ENCODE data around the gene LRRC25.
A peak's percentile ranks its signal among the peaks of the same experiment; 100 is the strongest.
"Not testable (repeated sequence)": the region's sequence is repeated elsewhere in the genome, so short reads cannot be mapped to it uniquely, and the experiment has no call there.

The LRRC25 gene

DNA sequence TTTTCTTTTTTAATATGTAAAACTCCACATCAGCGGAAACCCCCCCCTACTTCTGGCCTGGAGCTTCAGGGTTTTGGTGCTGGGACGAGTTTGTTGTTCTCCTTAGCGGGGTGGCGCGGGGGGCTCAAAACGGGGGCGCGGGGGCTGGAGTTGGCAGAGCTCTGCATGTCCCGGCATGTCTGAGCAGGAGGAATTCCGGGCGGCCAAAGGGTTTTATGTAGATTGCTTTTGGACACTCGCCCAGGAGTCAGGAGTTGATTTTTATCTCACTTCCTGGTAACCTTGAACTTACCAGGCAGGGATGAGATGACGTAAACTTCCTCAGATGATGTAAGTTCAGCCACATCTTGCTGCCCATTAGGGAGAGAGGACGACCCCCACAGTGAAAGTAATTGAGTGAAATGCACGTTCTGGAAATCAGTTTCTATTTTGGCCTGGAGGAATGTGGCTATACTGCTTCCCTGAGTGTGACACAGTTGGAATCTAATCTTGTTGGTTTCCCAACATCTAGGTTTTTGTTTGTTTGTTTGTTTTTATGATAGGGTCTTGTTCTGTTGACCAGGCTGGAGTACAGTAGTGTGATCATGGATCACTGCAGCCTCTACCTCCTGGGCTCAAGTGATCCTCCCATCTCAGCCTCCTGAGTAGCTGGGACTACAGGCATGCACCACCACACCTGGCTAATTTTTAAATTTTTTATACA is 32.4 kb downstream of the LRRC25 start:
- Histone ChIP-seq H3K36me3 (ENCODE audit: control insufficient read depth in 1 of 2, insufficient read depth in 2 of 2, low read depth in 1 of 2, low read length in 2 of 2) (peaks cover 29 to 45% of the 10 kb centered on the region in 2 experiments), H3K4ac (ENCODE audit: low read depth in 1 of 2, low read length in 2 of 2) (peak overlapping the region; percentile 95 to 100), H3K23ac (ENCODE audit: low read length in 2 of 2) (no peak overlapping the region), H4K91ac (ENCODE audit: low read length) (peak overlapping the region; percentile 100), H4K8ac (ENCODE audit: low read length) (peak overlapping the region; percentile 99), H2BK12ac (ENCODE audit: low read length in 2 of 2) (peak overlapping the region in 1 of 2 experiments; percentile 97), H3K14ac (ENCODE audit: low read length in 2 of 2) (no peak overlapping the region), H2BK5ac (ENCODE audit: low read depth, low read length, poor library complexity, severe bottlenecking) (peak overlapping the region; percentile 100), H3K4me2 (ENCODE audit: low read length, poor library complexity, severe bottlenecking) (no peak overlapping the region), H3K4me1 (ENCODE audit: control insufficient read depth, insufficient read depth, low read depth, low read length) (peaks cover 24% of the 10 kb centered on the region), H3K27ac (ENCODE audit: low read length, poor library complexity, severe bottlenecking) (peak overlapping the region; percentile 100), H2BK120ac (ENCODE audit: low read depth, low read length) (peak overlapping the region; percentile 96), H3K9me3 (ENCODE audit: control insufficient read depth, low read length) (no peaks in the 10 kb centered on the region), H2AK5ac (ENCODE audit: low read length, severe bottlenecking) (peak overlapping the region; percentile 95), H3K27me3 (ENCODE audit: control insufficient read depth in 1 of 2, insufficient read depth in 1 of 2, low read length in 2 of 2) (no peaks in the 10 kb centered on the region), H3K79me1 (replicated peaks; ENCODE audit: low read length, poor library complexity, severe bottlenecking) (peaks cover 12% of the 10 kb centered on the region), H3K4me3 (ENCODE audit: insufficient read depth in 1 of 2, low read depth in 1 of 2, low read length in 2 of 2) (no peak overlapping the region), H2AFZ (ENCODE audit: low read depth, low read length) (no peak overlapping the region), H3K18ac (ENCODE audit: low read depth in 1 of 2, low read length in 2 of 2) (peak overlapping the region; percentile 93 to 100), H3K9ac (ENCODE audit: low read length) (peak overlapping the region; percentile 88), H2BK15ac (ENCODE audit: low read depth, poor library complexity, severe bottlenecking) (no peak overlapping the region)
- DNase-seq: peak; percentile 100
- 31% methylated on average over 15 of the region's 15 CpGs for WGBS

DNA sequence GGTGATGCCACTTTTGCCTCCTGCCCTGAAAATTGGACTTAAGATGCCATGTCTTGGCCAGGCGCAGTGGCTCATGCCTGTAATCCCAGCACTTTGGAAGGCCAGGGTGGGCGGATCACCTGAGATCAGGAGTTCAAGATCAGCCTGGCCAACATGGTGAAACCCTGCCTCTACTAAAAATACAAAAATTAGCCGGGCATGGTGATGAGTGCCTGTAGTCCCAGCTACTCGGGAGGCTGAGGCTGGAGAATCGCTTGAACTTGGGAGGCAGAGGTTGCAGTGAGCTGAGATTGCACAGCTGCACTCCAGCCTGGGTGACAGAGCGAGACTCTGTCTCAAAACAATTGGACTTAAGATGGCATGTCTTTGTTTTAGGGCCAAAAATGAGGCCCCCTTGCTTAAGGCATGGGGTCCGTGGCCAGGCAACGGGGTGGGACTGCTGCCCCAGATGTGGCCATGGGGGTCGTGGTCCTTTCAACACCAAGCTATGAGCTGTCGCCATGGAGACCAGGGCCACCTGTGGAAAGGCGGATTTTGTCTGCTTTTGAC is 33.1 kb downstream of the LRRC25 start:
- H2AK5ac ChIP-seq (ENCODE audit: low read length, severe bottlenecking): peak overlapping the region; percentile 95
- 76% methylated on average over 9 of the region's 11 CpGs for WGBS
- DNase-seq; H3K9me3 ChIP-seq (ENCODE audit: control insufficient read depth, low read length); H3K27me3 ChIP-seq (ENCODE audit: control insufficient read depth in 1 of 2, insufficient read depth in 1 of 2, low read length in 2 of 2); H3K4me3 ChIP-seq (ENCODE audit: insufficient read depth in 1 of 2, low read depth in 1 of 2, low read length in 2 of 2); H2AFZ ChIP-seq (ENCODE audit: low read depth, low read length); H3K4me2 ChIP-seq (ENCODE audit: low read length, poor library complexity, severe bottlenecking): not testable (repeated sequence)
- peak overlapping the region; percentile 88 for H3K9ac ChIP-seq (ENCODE audit: low read length)
- H4K8ac ChIP-seq (ENCODE audit: low read length): peak overlapping the region; percentile 99
- peaks cover 23% of the 10 kb centered on the region for H3K4me1 ChIP-seq (ENCODE audit: control insufficient read depth, insufficient read depth, low read depth, low read length)
- peak overlapping the region; percentile 100 for H4K91ac ChIP-seq (ENCODE audit: low read length)
- peak overlapping the region; percentile 96 for H2BK120ac ChIP-seq (ENCODE audit: low read depth, low read length)
- peak overlapping the region in 1 of 2 experiments; percentile 79 for H3K23ac ChIP-seq (ENCODE audit: low read length in 2 of 2)
- H3K79me1 ChIP-seq (replicated peaks; ENCODE audit: low read length, poor library complexity, severe bottlenecking): peaks cover 14% of the 10 kb centered on the region
- peak overlapping the region; percentile 29 for H2BK15ac ChIP-seq (ENCODE audit: low read depth, poor library complexity, severe bottlenecking)
- peaks cover 33 to 50% of the 10 kb centered on the region in 2 experiments for H3K36me3 ChIP-seq (ENCODE audit: control insufficient read depth in 1 of 2, insufficient read depth in 2 of 2, low read depth in 1 of 2, low read length in 2 of 2)
- H3K27ac ChIP-seq (ENCODE audit: low read length, poor library complexity, severe bottlenecking): peak overlapping the region; percentile 100
- peak overlapping the region; percentile 97 to 100 for H2BK12ac ChIP-seq (ENCODE audit: low read length in 2 of 2)
- H2BK5ac ChIP-seq (ENCODE audit: low read depth, low read length, poor library complexity, severe bottlenecking): peak overlapping the region; percentile 100
- peak overlapping the region; percentile 95 to 100 for H3K4ac ChIP-seq (ENCODE audit: low read depth in 1 of 2, low read length in 2 of 2)
- peak overlapping the region; percentile 93 to 100 for H3K18ac ChIP-seq (ENCODE audit: low read depth in 1 of 2, low read length in 2 of 2)
- peak overlapping the region in 1 of 2 experiments; percentile 98 for H3K14ac ChIP-seq (ENCODE audit: low read length in 2 of 2)

DNA sequence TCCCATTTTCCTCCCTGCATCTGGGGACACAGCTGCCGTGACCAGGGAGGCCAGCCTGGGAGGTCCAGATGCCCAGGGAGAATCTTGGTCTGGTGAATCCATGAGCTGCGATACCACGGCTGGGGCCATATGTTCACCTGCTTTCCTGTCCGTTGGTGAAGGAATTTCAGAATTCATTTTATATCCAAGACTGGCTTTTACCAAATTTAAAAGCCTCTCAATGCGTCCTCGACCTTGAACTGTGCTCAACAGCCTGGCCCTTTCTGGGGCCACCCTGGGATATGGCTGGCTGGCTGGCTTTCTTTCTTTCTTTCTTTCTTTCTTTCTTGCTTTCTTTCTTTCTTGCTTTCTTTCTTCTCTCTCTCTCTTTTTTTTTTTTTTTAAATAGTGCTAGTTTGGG is 33.6 kb downstream of the LRRC25 start:
- peak overlapping the region; percentile 93 to 95 for H3K18ac ChIP-seq (ENCODE audit: low read depth in 1 of 2, low read length in 2 of 2)
- peak overlapping the region; percentile 31 to 89 for H3K4ac ChIP-seq (ENCODE audit: low read depth in 1 of 2, low read length in 2 of 2)
- no peaks in the 10 kb centered on the region for H3K9me3 ChIP-seq (ENCODE audit: control insufficient read depth, low read length)
- H3K14ac ChIP-seq (ENCODE audit: low read length in 2 of 2): no peak overlapping the region
- no peak overlapping the region for H3K9ac ChIP-seq (ENCODE audit: low read length)
- peak overlapping the region; percentile 100 for H2BK5ac ChIP-seq (ENCODE audit: low read depth, low read length, poor library complexity, severe bottlenecking)
- H4K91ac ChIP-seq (ENCODE audit: low read length): peak overlapping the region; percentile 47
- 77% methylated on average over 6 of the region's 6 CpGs for WGBS
- no peak for DNase-seq
- peaks cover 19% of the 10 kb centered on the region for H3K4me1 ChIP-seq (ENCODE audit: control insufficient read depth, insufficient read depth, low read depth, low read length)
- H2AFZ ChIP-seq (ENCODE audit: low read depth, low read length): no peak overlapping the region
- peaks cover 39 to 50% of the 10 kb centered on the region in 2 experiments for H3K36me3 ChIP-seq (ENCODE audit: control insufficient read depth in 1 of 2, insufficient read depth in 2 of 2, low read depth in 1 of 2, low read length in 2 of 2)
- H3K23ac ChIP-seq (ENCODE audit: low read length in 2 of 2): no peak overlapping the region
- peak overlapping the region; percentile 100 for H3K27ac ChIP-seq (ENCODE audit: low read length, poor library complexity, severe bottlenecking)
- H2BK15ac ChIP-seq (ENCODE audit: low read depth, poor library complexity, severe bottlenecking): no peak overlapping the region
- H2BK120ac ChIP-seq (ENCODE audit: low read depth, low read length): peak overlapping the region; percentile 96
- H3K79me1 ChIP-seq (replicated peaks; ENCODE audit: low read length, poor library complexity, severe bottlenecking): peaks cover 14% of the 10 kb centered on the region
- peak overlapping the region; percentile 63 to 99 for H2BK12ac ChIP-seq (ENCODE audit: low read length in 2 of 2)
- no peak overlapping the region for H3K4me3 ChIP-seq (ENCODE audit: insufficient read depth in 1 of 2, low read depth in 1 of 2, low read length in 2 of 2)
- H4K8ac ChIP-seq (ENCODE audit: low read length): peak overlapping the region; percentile 92
- H3K4me2 ChIP-seq (ENCODE audit: low read length, poor library complexity, severe bottlenecking): no peak overlapping the region
- peak overlapping the region; percentile 41 for H2AK5ac ChIP-seq (ENCODE audit: low read length, severe bottlenecking)
- no peaks in the 10 kb centered on the region for H3K27me3 ChIP-seq (ENCODE audit: control insufficient read depth in 1 of 2, insufficient read depth in 1 of 2, low read length in 2 of 2)

DNA sequence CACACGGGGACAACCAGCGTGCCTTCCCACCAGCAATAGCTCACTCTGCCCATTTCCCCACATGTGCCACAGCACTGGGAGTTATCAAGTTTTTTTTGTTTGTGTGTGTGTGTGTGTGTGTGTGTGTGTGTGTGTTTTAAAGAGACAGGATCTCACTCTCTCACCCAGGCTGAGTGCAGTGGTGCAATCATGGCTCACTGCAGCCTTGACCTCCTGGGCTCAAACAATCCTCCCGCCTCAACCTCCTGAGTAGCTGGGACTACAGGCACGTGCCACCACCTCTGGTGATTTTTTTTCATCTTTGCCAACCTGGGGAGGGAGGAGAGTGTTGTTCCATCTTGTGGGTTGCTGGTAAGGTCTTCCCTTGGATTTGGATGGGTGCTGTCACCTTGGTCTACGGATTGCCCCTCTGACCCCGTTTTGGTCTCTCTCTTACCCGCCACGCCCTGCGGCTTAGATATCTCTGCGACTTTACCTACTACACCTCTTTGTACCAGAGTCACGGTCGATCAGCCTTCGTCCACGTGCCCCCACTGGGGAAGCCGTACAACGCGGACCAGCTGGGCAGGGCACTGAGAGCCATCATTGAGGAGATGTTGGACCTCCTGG is 34.4 kb downstream of the LRRC25 start:
- no peaks in the 10 kb centered on the region for H3K27me3 ChIP-seq (ENCODE audit: control insufficient read depth in 1 of 2, insufficient read depth in 1 of 2, low read length in 2 of 2)
- no peak for DNase-seq
- H3K4me3 ChIP-seq (ENCODE audit: insufficient read depth in 1 of 2, low read depth in 1 of 2, low read length in 2 of 2): no peak overlapping the region
- peak overlapping the region; percentile 92 for H4K8ac ChIP-seq (ENCODE audit: low read length)
- WGBS: 98% methylated on average over 16 of the region's 17 CpGs
- no peak overlapping the region for H3K4me2 ChIP-seq (ENCODE audit: low read length, poor library complexity, severe bottlenecking)
- H3K27ac ChIP-seq (ENCODE audit: low read length, poor library complexity, severe bottlenecking): peak overlapping the region; percentile 100
- H2BK120ac ChIP-seq (ENCODE audit: low read depth, low read length): peak overlapping the region; percentile 96
- peak overlapping the region; percentile 31 to 89 for H3K4ac ChIP-seq (ENCODE audit: low read depth in 1 of 2, low read length in 2 of 2)
- H2BK12ac ChIP-seq (ENCODE audit: low read length in 2 of 2): peak overlapping the region; percentile 63 to 99
- peak overlapping the region; percentile 93 to 95 for H3K18ac ChIP-seq (ENCODE audit: low read depth in 1 of 2, low read length in 2 of 2)
- H3K36me3 ChIP-seq (ENCODE audit: control insufficient read depth in 1 of 2, insufficient read depth in 2 of 2, low read depth in 1 of 2, low read length in 2 of 2): peaks cover 41 to 52% of the 10 kb centered on the region in 2 experiments
- H2AFZ ChIP-seq (ENCODE audit: low read depth, low read length): no peak overlapping the region
- H2AK5ac ChIP-seq (ENCODE audit: low read length, severe bottlenecking): peak overlapping the region; percentile 41
- H3K9ac ChIP-seq (ENCODE audit: low read length): no peak overlapping the region
- peaks cover 11% of the 10 kb centered on the region for H3K79me1 ChIP-seq (replicated peaks; ENCODE audit: low read length, poor library complexity, severe bottlenecking)
- H3K9me3 ChIP-seq (ENCODE audit: control insufficient read depth, low read length): no peaks in the 10 kb centered on the region
- peaks cover 16% of the 10 kb centered on the region for H3K4me1 ChIP-seq (ENCODE audit: control insufficient read depth, insufficient read depth, low read depth, low read length)
- peak overlapping the region; percentile 47 for H4K91ac ChIP-seq (ENCODE audit: low read length)
- no peak overlapping the region for H2BK5ac ChIP-seq (ENCODE audit: low read depth, low read length, poor library complexity, severe bottlenecking)
- H2BK15ac ChIP-seq (ENCODE audit: low read depth, poor library complexity, severe bottlenecking): peak overlapping the region; percentile 44
- H3K14ac ChIP-seq (ENCODE audit: low read length in 2 of 2): peak overlapping the region in 1 of 2 experiments; percentile 23
- peak overlapping the region in 1 of 2 experiments; percentile 72 for H3K23ac ChIP-seq (ENCODE audit: low read length in 2 of 2)
